Activated gamma-delta T cell treated with anti-CD3 and anti-CD28 coated beads, Interleukin-2, amount 50 U/mL, for 16 hours (primary cell): Measurements from ENCODE around the gene BCAN.

Source experiments
- DNase-seq: peaks from one replicate; pipeline ENCODE4 v3.0.0-alpha.2; 2020; ENCODE audit warnings: low read depth

The BCAN gene

GRCh38 chr1:156644146-156644545 is 2.2 kb downstream of the BCAN start:
- no peak for DNase-seq

GRCh38 chr1:156644640-156645039 is 2.7 kb downstream of the BCAN start:
- no peak for DNase-seq

- no peak for DNase-seq
Observed at GRCh38 chr1:156645056-156645455, 3.1 kb downstream of the BCAN start.

- no peak for DNase-seq
Observed at GRCh38 chr1:156645666-156646065, 3.7 kb downstream of the BCAN start.

- DNase-seq, result no peak
Observed at GRCh38 chr1:156646738-156647211, 4.9 kb downstream of the BCAN start.

GRCh38 chr1:156647351-156647750 is 5.4 kb downstream of the BCAN start:
- no peak for DNase-seq

GRCh38 chr1:156648496-156648895 is 6.6 kb downstream of the BCAN start:
- DNase-seq, result no peak

GRCh38 chr1:156648951-156649350 is 7.0 kb downstream of the BCAN start:
- no peak for DNase-seq

GRCh38 chr1:156652131-156652991 is 10.4 kb downstream of the BCAN start:
- DNase-seq, result no peak

- no peak for DNase-seq
Observed at GRCh38 chr1:156652992-156653355, 11.1 kb downstream of the BCAN start.

- no peak for DNase-seq
Observed at GRCh38 chr1:156654700-156655099, 12.8 kb downstream of the BCAN start.

- no peak for DNase-seq
Observed at GRCh38 chr1:156655151-156655903, 13.4 kb downstream of the BCAN start.

- no peak for DNase-seq
Observed at GRCh38 chr1:156655904-156656516, 14.1 kb downstream of the BCAN start.

GRCh38 chr1:156656806-156657740 is 15.2 kb downstream of the BCAN start:
- DNase-seq, result peak; percentile 60

GRCh38 chr1:156657741-156658319 is 15.9 kb downstream of the BCAN start:
- DNase-seq, result no peak

- DNase-seq, result no peak
Observed at GRCh38 chr1:156658496-156658895, 16.6 kb downstream of the BCAN start.

- DNase-seq, result no peak
Observed at GRCh38 chr1:156658945-156659574, 17.1 kb downstream of the BCAN start.

- no peak for DNase-seq
Observed at GRCh38 chr1:156659661-156659987, 17.7 kb downstream of the BCAN start.

- DNase-seq, result peak; percentile 85
Observed at GRCh38 chr1:156659988-156660751, 18.3 kb downstream of the BCAN start.

GRCh38 chr1:156660752-156661112 is 18.8 kb downstream of the BCAN start:
- DNase-seq, result no peak
